ENCODE measurements around the gene BSPRY.
A peak's percentile ranks its signal among the peaks of the same experiment; 100 is the strongest.
"Not testable (repeated sequence)": the region's sequence is repeated elsewhere in the genome, so short reads cannot be mapped to it uniquely, and the experiment has no call there.

BSPRY gene

DNA sequence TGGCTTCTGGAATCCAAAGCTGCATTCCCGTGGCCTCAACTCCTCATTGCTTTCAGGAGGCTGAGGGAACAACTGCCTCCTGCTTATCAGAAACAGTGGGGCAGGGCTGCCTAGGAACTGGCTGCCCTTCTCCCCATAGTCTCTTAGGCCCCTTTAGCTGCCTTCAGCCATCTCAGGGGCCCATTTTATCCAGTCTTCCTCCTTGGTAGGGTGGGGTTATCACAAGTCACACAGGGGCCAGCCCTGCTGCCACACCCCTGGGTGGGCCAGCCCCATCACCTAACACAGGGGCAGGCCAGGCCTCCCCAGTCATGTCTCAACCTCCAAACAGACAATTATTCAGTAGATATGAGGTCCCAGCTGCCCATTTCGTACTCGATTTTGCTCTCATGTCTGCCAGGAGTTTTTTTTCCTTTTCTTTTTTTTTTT, 47.9 kb downstream of the BSPRY start:
- no peak for DNase-seq

DNA sequence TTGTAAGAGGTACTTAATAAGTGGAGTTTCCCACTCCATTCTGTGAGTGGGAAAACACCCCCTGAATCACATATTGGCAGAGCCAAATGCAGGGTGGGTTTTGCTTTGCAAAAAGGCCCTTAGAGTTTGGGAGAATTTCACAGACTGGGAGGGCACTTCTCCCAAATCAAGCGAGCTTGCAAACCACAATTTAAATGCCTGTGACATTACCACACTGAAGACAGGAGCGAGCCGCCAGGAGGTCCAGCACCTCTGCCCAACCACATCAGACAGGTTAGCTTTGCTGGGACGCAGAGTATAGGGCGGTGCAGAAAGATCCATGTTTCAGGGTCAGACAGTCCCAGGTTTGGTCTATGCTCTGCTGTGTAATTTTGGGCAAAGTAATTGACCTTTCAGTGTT, 49.5 kb downstream of the BSPRY start:
- no peak for DNase-seq

DNA sequence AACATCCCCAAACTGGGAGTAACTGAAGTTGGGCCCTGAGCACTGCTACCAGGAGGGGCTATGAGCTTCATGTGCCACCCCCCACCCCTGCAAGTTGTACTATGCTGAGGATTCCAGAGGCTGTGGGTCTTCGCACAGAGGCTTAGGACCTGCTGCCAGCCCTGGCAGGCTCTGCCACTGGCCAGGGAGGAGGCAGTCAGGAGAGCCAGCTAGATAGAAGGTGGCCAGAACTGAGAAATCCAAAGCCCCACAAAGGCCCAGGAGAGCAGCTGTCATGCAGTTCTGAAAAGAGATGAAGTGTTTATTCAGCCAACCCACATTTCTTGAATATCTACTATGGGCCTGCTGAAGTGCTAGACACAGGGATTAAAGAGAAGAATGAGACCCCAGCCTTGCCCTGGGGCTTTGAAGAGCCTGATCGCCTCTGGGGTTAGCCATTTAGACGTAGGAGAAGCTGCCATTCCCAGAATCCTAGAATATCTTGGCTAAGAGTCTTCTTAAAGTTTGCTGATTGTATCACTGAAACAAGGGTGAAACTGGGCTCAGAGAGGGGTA, 50.4 kb downstream of the BSPRY start:
- no peak for DNase-seq

DNA sequence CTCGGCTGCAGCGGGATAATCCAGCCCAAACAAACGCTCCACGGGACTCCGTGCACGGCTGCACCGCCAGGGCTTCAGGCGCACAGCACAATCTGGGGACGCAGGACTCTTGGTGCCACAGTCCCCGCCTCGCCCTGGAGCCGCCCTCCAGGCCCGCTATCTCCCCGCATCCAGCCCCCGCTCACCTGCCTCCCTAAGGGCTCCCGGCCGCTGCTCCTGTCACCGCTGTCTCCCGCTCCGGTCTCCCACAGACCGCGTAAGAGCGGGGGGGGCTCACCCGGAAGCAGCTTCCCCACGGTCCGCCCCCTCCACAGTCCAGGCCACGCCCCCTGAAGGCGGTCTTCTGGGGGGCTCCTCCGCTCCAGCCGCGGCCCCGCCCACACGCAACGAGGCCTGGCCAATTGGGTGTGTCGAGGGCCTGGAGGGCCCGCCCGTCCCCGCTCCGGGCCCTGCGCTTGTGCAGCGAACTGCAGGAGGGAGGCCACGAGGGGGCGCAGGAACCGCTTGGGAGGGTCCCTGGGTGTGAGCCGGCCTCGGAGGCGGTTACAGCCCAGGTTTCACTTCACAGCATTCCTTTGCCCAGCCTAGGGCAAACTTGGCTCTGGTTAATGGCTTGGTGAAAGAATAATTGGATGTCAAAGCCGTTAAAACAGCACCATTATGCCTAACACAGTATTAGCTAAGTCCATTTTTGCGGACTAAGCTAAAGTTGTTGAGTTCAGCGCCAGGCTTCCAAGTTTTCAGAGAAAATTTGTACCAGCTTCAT, 51.9 kb downstream of the BSPRY start, which contains the start of gene ALAD:
Gene ALAD, minus strand, starts transcription at position 258 of the 766 bp plus-strand sequence. CDS start 7,725 bp downstream, outside the sequence.
- peak; percentile 97 for DNase-seq

DNA sequence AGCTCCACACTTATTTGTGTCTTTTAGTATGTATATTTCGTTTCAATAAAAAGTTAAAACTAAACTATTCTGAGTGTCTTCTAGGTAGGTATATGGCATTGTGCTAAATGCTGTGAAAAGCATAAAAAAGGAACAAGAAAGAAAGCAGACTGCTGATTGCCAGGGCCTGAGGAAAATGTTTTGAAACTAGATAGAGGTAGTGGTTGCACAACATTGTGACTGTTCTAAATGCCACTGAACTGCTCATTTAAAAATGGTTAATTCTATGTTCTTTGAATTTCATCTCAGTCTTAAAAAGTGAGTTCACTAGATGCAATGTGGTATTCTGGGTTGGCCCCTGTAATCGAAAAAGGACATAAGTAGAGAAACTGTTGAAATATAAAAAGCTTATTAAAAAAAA, 54.3 kb downstream of the BSPRY start:
- DNase-seq = no peak

DNA sequence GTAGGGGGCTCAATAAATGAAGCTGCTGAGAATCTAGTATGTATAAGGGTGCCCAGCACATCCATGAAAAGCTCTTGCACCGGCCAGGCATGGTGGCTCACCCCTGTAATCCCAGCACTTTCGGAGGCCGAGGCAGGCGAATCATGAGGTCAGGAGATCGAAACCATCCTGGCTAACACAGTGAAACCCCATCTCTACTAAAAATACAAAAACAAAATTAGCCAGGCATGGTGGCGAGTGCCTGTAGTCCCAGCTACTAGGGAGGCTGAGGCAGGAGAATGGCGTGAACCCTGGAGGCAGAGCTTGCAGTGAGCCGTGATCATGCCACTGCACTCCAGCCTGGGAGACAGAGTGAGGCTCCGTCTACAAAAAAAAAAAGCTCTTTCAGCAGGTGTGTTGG, 57.0 kb downstream of the BSPRY start:
- DNase-seq = not testable (repeated sequence)

DNA sequence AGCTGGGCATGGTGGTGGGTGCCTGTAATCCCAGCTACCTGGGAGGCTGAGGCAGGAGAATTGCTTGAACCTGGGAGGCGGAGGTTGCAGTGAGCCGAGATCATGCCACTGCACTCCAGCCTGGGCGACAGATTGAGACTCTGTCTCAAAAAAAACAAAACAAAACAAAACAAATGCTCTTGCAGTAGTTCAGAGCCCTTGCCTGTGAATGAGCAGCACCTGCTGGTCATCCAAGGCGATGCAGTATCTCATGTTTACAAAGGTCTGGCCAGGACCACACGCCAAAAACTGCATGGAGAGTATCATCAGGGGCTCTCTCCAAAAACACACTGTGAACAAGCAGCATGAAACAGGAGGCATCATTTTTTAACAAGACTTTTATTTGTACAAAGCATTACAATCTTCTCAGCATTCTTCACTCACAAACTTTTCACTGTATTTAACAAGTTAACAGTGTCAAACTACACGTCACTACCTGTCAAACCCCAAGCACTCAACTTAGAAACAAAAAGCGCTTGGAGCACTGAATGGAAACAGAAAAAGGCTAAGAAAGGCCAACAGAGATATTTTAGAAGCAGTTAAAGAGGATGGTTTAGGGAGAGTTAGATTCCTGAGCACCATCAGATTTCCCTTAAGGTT, 57.7 kb downstream of the BSPRY start:
- DNase-seq = peak; percentile 38

DNA sequence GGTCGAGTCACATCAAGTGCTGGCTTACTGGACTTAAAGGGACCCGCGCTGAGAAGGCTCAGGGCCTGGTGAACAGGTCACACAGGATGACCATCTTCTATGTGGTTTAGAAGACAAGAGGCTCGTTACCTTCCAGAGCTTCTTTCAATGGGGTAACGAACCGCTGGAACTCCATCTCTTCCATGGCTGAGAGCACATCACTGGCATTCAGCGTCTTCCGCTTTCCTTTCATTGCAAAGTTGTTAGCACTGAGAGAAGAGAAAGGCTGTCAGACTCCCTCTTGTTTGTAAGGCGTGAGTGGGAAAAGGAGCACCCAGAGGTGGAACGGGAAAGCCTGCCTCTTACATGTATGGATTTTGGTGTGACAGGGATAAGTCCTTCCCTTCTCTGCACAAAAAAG, 60.1 kb downstream of the BSPRY start:
- DNase-seq = no peak

DNA sequence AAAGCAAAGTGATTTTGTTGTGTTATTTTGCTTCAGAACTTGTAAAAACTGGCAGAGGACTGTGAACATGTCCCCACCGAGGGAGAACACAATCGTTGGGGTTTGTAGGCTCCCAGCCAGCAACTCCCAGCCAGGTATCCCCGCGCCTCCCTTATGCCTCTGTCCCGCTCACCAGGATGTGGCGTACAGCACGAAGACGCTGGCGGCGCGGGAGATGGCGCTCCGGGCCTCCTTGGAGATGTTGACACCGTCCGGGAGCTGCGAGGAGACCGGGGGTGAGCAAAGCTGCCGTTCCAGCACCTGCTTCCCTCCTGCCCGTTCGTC, 60.5 kb downstream of the BSPRY start:
- no peak for DNase-seq

DNA sequence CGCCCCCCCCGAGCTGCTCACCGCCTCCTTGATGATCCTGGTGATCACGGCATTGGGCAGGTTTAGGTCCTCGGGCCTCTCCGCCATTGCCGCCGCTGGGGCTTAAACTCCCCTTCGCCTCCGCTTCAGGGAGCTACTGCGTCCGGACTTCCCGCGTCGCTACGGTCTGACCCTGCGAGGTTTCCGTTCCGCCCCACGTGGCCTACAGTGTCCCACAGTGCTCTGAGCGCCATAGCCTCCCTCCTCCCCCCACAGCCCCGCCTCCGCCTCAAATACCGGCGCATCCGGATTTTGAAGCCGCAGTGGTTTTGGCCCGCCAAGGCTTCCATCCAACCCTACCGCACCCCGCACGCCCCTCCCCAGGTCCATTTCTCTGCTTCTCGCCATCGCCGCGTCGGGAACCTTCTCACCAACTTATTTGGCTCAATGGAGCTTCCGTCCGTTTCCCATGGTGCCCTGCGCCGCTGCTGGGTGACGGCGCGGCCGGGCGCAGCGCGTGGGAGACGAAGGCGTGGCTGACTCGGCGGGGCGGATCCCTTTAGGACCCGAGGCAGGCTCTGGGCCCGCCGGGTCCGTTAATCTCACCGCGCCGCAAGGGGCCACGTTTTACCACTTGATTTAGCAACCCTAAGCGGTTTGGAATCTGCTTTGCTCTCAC, 61.0 kb downstream of the BSPRY start, which contains the start of the genes C9orf43 and POLE3:
Gene C9orf43, plus strand, starts transcription at position 541 of the 658 bp plus-strand sequence. CDS start 2,747 bp downstream, outside the sequence.
Gene POLE3, minus strand, starts transcription at position 469 of the 658 bp plus-strand sequence. Its CDS starts 382 bp downstream, at position 87.
- DNase-seq = peak; percentile 92

DNA sequence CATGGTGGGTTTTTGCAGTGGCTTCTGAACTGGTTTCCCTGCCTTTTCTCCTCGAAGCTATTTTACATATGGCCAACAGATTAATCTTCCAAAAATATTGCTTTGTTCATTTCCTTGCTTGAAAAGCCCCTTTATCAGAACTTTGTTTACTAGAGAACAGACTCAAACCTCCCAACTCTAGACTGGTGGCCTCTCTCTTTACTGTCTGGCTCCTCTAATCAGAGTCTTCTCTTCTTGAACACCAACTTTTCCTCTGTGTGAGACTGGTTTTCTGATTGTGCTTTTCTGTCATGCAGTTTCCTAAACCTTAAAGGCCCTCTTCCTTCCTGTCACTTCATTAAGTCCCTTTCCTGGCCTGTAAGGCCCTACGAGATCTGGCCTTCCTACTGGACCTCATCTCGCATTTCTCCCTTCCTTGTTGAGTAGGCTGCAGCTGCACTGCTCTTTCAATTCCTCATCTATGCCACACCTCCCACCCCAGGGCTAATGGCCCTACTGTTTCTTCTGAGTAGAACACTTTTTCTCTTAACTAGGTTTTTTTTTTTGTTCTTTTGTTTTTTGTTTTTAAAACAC, 66.9 kb downstream of the BSPRY start:
- no peak for DNase-seq

DNA sequence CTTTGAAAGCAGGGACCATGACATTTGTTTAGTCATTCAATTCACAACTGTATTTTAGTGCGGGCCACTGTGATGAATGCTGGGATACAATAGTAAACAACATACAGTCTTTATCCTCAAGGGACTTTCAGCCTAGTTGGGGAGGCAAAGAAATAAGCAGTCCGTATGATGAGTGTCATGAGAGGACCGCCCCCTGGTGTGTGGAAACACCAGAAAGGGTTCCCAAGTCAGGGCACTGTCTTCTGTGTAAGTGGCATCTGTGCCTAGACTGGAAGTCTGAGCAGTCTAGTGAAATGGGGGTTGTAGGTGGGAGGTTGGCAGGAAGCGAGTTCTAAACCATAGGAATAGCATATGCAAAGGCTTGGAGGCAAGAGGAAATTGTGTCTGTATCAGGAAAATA, 68.0 kb downstream of the BSPRY start:
- no peak for DNase-seq
